Measurements from ENCODE around the gene BCL2L1. TPM values are rescaled to one million over a fixed set of nuclear protein-coding genes. Genes with fewer than 3 reads are reported as not detected.

The BCL2L1 gene
- total RNA-seq, 4 donors from 2014 or later: 105 to 138 (median 119) TPM

DNA sequence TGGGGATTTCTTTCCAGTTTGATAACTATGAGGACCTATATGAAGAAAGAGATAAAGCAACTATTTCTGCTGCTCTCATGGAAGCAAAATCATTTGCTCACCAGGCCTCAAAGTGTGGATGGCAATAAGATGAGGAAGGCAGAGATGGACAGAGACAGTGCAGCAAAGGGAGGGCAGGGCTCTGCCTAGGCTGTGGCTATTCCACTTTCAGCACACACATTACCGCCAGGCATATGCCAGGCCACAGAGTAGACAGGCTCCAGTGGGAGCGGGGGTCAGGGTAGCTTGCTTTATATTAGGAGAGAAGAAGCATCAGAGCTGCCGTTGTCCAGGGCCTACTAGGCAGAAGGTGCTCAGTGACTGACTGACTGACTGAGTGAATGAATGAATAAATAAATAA lies 40.9 kb downstream of the BCL2L1 start:
- H3K27me3 ChIP-seq: no peaks in the 10 kb centered on the region
- peaks cover 0 to 96% (median 30%) of the 10 kb centered on the region in 4 donors for H3K4me1 ChIP-seq
- TF ChIP-seq, protein P1, sequence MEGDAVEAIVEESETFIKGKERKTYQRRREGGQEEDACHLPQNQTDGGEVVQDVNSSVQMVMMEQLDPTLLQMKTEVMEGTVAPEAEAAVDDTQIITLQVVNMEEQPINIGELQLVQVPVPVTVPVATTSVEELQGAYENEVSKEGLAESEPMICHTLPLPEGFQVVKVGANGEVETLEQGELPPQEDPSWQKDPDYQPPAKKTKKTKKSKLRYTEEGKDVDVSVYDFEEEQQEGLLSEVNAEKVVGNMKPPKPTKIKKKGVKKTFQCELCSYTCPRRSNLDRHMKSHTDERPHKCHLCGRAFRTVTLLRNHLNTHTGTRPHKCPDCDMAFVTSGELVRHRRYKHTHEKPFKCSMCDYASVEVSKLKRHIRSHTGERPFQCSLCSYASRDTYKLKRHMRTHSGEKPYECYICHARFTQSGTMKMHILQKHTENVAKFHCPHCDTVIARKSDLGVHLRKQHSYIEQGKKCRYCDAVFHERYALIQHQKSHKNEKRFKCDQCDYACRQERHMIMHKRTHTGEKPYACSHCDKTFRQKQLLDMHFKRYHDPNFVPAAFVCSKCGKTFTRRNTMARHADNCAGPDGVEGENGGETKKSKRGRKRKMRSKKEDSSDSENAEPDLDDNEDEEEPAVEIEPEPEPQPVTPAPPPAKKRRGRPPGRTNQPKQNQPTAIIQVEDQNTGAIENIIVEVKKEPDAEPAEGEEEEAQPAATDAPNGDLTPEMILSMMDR (IDR thresholded peaks at IDR 0.05): no peak
- TF ChIP-seq EP300 (IDR thresholded peaks at IDR 0.05) (no peak), POLR2A (IDR thresholded peaks at IDR 0.05) (no peak)
- no peaks in the 10 kb centered on the region for H3K9me3 ChIP-seq
- WGBS, 2 donors: 79 to 83% methylated on average over 3 of the region's 3 CpGs
- peaks cover 0 to 36% (median 0%) of the 10 kb centered on the region in 3 donors for H3K36me3 ChIP-seq
- DNase-seq (ENCODE audit: low spot score in 2 of 2): no peak
- H3K4me3 ChIP-seq: no peak overlapping the region
- H3K27ac ChIP-seq: peak overlapping the region in 1 of 4 donors; percentile 30

DNA sequence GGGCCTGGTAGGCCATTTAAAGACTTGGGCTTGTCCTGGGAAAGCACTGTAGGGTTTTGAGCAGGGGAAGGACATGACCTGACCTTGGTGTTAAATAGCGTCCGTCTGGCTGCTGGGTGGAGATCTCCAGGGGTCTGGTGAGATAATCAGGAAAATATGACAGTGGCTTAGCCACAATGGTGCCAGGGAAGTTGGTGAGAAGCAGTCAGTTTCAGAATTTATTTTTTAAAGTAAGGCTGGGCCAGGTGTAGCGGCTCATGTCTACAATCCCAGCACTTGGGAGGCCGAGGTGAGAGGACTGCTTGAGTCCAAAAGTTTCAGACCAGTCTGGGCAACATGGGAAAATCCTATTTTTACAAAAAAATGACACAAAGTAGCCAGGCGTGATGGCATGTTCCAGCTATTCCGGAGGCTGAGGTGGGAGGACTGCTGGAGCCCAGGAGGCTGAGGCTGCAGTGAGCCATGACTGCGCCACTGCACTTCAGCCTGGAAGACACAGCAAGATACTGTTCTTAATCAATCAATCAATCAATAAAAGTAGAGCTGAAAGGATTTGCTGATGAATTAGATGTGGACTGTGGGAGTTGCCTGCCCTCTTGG lies 41.4 kb downstream of the BCL2L1 start:
- H3K27me3 ChIP-seq: no peaks in the 10 kb centered on the region
- H3K9me3 ChIP-seq: no peaks in the 10 kb centered on the region
- WGBS, 2 donors: 71 to 75% methylated on average over 7 of the region's 7 CpGs
- no peak for TF ChIP-seq EP300 (IDR thresholded peaks at IDR 0.05)
- no peak for TF ChIP-seq POLR2A (IDR thresholded peaks at IDR 0.05)
- TF ChIP-seq, protein P1 (IDR thresholded peaks at IDR 0.05): no peak
- H3K36me3 ChIP-seq: peaks cover 0 to 31% (median 0%) of the 10 kb centered on the region in 3 donors
- no peak overlapping the region for H3K4me3 ChIP-seq
- no peak for DNase-seq (ENCODE audit: low spot score in 2 of 2)
- peaks cover 0 to 96% (median 33%) of the 10 kb centered on the region in 4 donors for H3K4me1 ChIP-seq
- peak overlapping the region in 2 of 4 donors; percentile 31 to 58 for H3K27ac ChIP-seq

DNA sequence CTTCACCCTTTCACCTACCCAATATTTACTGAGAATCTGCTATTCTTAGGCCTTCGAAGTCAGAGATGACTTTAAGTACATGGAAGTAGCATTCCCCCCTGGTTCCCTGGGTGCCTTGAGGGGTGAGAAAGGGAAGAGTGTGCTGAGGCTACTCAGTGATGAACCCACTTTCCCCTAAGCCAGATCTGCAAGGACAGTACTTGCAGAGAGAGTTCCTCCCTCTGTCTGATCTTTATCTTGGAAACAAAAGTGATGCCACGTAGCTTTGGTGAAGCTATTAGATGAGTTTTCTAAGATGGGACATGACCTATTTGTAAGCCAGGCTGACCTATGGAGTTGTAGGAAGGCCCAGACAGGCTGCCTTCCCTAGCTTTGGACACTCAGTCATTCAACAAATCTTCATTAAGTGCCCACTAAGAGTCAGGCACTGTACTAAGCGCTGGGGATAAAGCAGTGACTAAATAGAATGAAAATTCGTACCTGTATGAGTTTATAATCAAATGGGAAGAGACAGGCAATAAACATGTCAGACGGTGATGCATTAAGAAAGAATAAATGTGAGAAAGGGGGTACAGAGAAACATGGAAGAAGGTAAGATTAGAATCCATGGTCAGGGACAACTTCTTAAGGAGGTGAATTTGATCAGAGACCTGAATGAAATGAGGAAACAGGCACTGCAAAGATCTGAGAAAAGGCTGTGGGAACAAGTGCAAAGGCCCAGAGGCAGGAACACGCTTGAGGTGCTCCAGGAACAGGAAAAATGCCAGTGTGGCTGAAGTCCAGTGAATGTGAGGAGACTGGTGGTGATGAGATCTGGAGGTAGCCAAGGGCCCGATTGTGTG lies 42.2 kb downstream of the BCL2L1 start:
- DNase-seq (ENCODE audit: low spot score in 2 of 2): no peak
- 73 to 82% methylated on average over 7 of the region's 7 CpGs for WGBS, 2 donors
- H3K4me1 ChIP-seq: peaks cover 0 to 96% (median 40%) of the 10 kb centered on the region in 4 donors
- no peaks in the 10 kb centered on the region for H3K9me3 ChIP-seq
- peaks cover 0 to 30% (median 0%) of the 10 kb centered on the region in 3 donors for H3K36me3 ChIP-seq
- H3K27me3 ChIP-seq: no peaks in the 10 kb centered on the region
- no peak for TF ChIP-seq POLR2A (IDR thresholded peaks at IDR 0.05)
- TF ChIP-seq, protein P1 (IDR thresholded peaks at IDR 0.05): no peak
- no peak for TF ChIP-seq EP300 (IDR thresholded peaks at IDR 0.05)
- peak overlapping the region in 2 of 4 donors; percentile 31 to 58 for H3K27ac ChIP-seq
- no peak overlapping the region for H3K4me3 ChIP-seq

DNA sequence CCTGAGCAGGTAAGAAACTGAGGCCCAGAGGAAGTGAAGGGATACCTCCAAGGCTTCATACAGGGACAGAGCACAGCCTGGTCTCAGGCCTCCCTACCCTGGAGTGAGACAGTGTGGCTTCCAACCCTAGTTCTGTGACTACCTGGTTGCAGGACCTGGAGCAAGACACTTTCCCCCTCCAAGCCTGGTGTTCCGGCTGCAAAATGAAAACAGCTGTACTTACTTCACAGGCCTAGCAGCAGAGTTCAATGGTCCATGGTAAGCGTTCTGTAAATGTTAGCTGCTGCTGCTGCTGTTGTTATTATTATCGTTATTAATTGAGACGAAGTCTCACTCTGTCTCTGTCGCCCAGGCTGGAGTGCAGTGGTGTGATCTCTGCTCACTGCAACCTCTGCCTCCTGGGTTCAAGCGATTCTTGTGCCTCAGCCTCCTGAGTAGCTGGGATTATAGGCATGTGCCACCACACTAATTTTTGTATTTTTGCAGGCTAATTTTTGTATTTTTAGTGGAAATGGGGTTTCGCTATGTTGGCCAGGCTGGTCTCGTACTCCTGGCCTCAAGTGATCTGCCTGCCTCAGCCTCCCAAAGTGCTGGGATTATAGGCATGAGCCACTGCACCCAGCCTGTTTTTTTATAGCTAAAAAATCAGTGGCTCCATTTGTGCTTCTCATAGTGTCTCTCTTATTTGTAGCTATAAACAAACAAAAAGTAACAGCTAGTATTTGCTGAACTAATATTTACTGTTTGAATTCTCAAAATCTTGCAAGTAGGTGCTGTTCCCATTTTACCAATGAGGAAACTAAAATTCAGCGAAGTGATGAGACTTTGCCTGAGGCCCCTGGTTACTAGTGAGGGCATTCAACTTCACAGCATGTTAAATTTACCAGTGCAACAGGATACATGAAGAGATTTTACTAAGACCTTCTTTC lies 43.0 kb downstream of the BCL2L1 start:
- no peaks in the 10 kb centered on the region for H3K9me3 ChIP-seq
- H3K27ac ChIP-seq: peak overlapping the region in 2 of 4 donors; percentile 96 to 99
- no peaks in the 10 kb centered on the region for H3K27me3 ChIP-seq
- TF ChIP-seq POLR2A (IDR thresholded peaks at IDR 0.05) (no peak), EP300 (IDR thresholded peaks at IDR 0.05) (no peak)
- TF ChIP-seq, protein P1 (IDR thresholded peaks at IDR 0.05): no peak
- no peak for DNase-seq (ENCODE audit: low spot score in 2 of 2)
- 78 to 86% methylated on average over 9 of the region's 9 CpGs for WGBS, 2 donors
- peaks cover 6 to 96% (median 48%) of the 10 kb centered on the region in 4 donors for H3K4me1 ChIP-seq
- H3K4me3 ChIP-seq: no peak overlapping the region
- H3K36me3 ChIP-seq: peaks cover 0 to 26% (median 0%) of the 10 kb centered on the region in 3 donors

All from tibial nerve (tissue), 4 donors.